ENCODE results near the gene CLEC18B.

GRCh38 chr16:74455213-74455612 is 33.9 kb upstream of the CLEC18B start:
- TF ChIP-seq, protein P1, sequence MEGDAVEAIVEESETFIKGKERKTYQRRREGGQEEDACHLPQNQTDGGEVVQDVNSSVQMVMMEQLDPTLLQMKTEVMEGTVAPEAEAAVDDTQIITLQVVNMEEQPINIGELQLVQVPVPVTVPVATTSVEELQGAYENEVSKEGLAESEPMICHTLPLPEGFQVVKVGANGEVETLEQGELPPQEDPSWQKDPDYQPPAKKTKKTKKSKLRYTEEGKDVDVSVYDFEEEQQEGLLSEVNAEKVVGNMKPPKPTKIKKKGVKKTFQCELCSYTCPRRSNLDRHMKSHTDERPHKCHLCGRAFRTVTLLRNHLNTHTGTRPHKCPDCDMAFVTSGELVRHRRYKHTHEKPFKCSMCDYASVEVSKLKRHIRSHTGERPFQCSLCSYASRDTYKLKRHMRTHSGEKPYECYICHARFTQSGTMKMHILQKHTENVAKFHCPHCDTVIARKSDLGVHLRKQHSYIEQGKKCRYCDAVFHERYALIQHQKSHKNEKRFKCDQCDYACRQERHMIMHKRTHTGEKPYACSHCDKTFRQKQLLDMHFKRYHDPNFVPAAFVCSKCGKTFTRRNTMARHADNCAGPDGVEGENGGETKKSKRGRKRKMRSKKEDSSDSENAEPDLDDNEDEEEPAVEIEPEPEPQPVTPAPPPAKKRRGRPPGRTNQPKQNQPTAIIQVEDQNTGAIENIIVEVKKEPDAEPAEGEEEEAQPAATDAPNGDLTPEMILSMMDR (IDR thresholded peaks at IDR 0.05) = no peak
- no peak for TF ChIP-seq POLR2AphosphoS5 (IDR thresholded peaks at IDR 0.05)

All from breast epithelium (tissue), 3 donors.